PC-9 (cell line): ENCODE results near the gene MIP.

Source experiments
- CTCF ChIP-seq: fragments of 200-600 bp; sonication (generic); conservative IDR thresholded peaks from 2 replicates; pipeline ENCODE4 v1.6.1; 2017; ENCODE audit warnings: mixed run types, antibody characterized with exemption, mild to moderate bottlenecking, moderate library complexity
- EZH2 ChIP-seq: fragments of 200-600 bp; sonication (generic); IDR thresholded peaks from 2 replicates; pipeline ENCODE4 v1.8.0; 2017; ENCODE audit warnings: antibody characterized with exemption, low read depth

- TF ChIP-seq EZH2 (no peak), CTCF (no peak)
Observed at GRCh38 chr12:56451147-56451546, 3.3 kb downstream of the MIP start.
